ENCODE measurements around the gene HSD17B13. TPM values are rescaled to one million over a fixed set of nuclear protein-coding genes. Genes with fewer than 3 reads are reported as not detected.
A peak's percentile ranks its signal among the peaks of the same experiment; 100 is the strongest.

The HSD17B13 gene
- total and polyA plus RNA-seq, 2 of the 13 experiments (the other 11 are each of a cell fraction or from before 2014, with no cell fraction given): 0.04 to 0.15 TPM

DNA sequence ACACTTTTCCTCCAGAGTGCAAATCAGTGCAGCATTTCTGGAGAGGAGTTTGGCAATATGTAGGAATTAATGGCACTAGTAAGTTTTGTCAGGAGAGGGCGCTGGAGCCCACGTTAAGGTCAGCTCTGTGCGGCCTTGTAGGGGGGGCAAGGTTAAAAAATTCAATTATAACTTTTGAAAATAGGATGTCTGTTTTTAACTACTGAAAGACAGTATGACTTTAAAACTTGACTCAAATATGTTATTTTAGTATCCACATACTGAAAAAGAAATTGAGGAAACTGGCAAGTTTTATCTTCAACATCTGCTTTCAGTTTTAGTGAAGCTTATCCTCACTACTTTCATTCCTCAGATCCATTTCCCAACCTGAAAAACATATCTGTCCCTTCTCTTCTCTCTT, 30.9 kb upstream of the HSD17B13 start (continued):
- TF ChIP-seq, protein P1, sequence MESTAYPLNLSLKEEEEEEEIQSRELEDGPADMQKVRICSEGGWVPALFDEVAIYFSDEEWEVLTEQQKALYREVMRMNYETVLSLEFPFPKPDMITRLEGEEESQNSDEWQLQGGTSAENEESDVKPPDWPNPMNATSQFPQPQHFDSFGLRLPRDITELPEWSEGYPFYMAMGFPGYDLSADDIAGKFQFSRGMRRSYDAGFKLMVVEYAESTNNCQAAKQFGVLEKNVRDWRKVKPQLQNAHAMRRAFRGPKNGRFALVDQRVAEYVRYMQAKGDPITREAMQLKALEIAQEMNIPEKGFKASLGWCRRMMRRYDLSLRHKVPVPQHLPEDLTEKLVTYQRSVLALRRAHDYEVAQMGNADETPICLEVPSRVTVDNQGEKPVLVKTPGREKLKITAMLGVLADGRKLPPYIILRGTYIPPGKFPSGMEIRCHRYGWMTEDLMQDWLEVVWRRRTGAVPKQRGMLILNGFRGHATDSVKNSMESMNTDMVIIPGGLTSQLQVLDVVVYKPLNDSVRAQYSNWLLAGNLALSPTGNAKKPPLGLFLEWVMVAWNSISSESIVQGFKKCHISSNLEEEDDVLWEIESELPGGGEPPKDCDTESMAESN (CRISPR knock-in tag; conservative IDR thresholded peaks at IDR 0.05): no peak
- TF ChIP-seq, protein P2, sequence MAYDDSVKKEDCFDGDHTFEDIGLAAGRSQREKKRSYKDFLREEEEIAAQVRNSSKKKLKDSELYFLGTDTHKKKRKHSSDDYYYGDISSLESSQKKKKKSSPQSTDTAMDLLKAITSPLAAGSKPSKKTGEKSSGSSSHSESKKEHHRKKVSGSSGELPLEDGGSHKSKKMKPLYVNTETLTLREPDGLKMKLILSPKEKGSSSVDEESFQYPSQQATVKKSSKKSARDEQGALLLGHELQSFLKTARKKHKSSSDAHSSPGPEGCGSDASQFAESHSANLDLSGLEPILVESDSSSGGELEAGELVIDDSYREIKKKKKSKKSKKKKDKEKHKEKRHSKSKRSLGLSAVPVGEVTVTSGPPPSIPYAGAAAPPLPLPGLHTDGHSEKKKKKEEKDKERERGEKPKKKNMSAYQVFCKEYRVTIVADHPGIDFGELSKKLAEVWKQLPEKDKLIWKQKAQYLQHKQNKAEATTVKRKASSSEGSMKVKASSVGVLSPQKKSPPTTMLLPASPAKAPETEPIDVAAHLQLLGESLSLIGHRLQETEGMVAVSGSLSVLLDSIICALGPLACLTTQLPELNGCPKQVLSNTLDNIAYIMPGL (CRISPR knock-in tag; IDR thresholded peaks at IDR 0.05; ENCODE audit: borderline replicate concordance in 1 of 2, low read depth in 1 of 2): no peak
- no peak for TF ChIP-seq ARNT2 (CRISPR knock-in tag; IDR thresholded peaks at IDR 0.05; ENCODE audit: low read depth)
- TF ChIP-seq HMGA1 (CRISPR knock-in tag; conservative IDR thresholded peaks at IDR 0.05): no peak
- no peak for TF ChIP-seq ZSCAN21 (CRISPR knock-in tag; IDR thresholded peaks at IDR 0.05; ENCODE audit: borderline replicate concordance)
- TF ChIP-seq SOX5 (CRISPR knock-in tag; IDR thresholded peaks at IDR 0.05; ENCODE audit: borderline replicate concordance): no peak
- TF ChIP-seq, protein P3, sequence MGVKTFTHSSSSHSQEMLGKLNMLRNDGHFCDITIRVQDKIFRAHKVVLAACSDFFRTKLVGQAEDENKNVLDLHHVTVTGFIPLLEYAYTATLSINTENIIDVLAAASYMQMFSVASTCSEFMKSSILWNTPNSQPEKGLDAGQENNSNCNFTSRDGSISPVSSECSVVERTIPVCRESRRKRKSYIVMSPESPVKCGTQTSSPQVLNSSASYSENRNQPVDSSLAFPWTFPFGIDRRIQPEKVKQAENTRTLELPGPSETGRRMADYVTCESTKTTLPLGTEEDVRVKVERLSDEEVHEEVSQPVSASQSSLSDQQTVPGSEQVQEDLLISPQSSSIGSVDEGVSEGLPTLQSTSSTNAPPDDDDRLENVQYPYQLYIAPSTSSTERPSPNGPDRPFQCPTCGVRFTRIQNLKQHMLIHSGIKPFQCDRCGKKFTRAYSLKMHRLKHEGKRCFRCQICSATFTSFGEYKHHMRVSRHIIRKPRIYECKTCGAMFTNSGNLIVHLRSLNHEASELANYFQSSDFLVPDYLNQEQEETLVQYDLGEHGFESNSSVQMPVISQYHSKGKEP (CRISPR knock-in tag; IDR thresholded peaks at IDR 0.05): no peak
- TF ChIP-seq, protein P4, sequence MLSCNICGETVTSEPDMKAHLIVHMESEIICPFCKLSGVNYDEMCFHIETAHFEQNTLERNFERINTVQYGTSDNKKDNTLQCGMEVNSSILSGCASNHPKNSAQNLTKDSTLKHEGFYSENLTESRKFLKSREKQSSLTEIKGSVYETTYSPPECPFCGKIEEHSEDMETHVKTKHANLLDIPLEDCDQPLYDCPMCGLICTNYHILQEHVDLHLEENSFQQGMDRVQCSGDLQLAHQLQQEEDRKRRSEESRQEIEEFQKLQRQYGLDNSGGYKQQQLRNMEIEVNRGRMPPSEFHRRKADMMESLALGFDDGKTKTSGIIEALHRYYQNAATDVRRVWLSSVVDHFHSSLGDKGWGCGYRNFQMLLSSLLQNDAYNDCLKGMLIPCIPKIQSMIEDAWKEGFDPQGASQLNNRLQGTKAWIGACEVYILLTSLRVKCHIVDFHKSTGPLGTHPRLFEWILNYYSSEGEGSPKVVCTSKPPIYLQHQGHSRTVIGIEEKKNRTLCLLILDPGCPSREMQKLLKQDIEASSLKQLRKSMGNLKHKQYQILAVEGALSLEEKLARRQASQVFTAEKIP (CRISPR knock-in tag; IDR thresholded peaks at IDR 0.05; ENCODE audit: borderline replicate concordance): no peak
- no peak for TF ChIP-seq RBM39 (IDR thresholded peaks at IDR 0.05; ENCODE audit: low read depth, low read length, poor library complexity, severe bottlenecking)
- no peak for TF ChIP-seq ZNF354B (CRISPR knock-in tag; IDR thresholded peaks at IDR 0.05)
- TF ChIP-seq, protein P5, sequence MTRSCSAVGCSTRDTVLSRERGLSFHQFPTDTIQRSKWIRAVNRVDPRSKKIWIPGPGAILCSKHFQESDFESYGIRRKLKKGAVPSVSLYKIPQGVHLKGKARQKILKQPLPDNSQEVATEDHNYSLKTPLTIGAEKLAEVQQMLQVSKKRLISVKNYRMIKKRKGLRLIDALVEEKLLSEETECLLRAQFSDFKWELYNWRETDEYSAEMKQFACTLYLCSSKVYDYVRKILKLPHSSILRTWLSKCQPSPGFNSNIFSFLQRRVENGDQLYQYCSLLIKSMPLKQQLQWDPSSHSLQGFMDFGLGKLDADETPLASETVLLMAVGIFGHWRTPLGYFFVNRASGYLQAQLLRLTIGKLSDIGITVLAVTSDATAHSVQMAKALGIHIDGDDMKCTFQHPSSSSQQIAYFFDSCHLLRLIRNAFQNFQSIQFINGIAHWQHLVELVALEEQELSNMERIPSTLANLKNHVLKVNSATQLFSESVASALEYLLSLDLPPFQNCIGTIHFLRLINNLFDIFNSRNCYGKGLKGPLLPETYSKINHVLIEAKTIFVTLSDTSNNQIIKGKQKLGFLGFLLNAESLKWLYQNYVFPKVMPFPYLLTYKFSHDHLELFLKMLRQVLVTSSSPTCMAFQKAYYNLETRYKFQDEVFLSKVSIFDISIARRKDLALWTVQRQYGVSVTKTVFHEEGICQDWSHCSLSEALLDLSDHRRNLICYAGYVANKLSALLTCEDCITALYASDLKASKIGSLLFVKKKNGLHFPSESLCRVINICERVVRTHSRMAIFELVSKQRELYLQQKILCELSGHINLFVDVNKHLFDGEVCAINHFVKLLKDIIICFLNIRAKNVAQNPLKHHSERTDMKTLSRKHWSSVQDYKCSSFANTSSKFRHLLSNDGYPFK (CRISPR knock-in tag; IDR thresholded peaks at IDR 0.05; ENCODE audit: borderline replicate concordance): no peak
- peak; percentile 18; the same call in 1 of the 2 replicates for TF ChIP-seq SMC3 (IDR thresholded peaks at IDR 0.05; ENCODE audit: low read length)
- TF ChIP-seq U2AF2 (IDR thresholded peaks at IDR 0.05; ENCODE audit: low read depth, low read length): no peak
- no peak for TF ChIP-seq MTA3 (CRISPR knock-in tag; IDR thresholded peaks at IDR 0.05)
- TF ChIP-seq ETV5 (CRISPR knock-in tag; IDR thresholded peaks at IDR 0.05; ENCODE audit: borderline replicate concordance): no peak
- TF ChIP-seq ZNF547 (CRISPR knock-in tag; IDR thresholded peaks at IDR 0.05): no peak
- no peak for TF ChIP-seq FOXK2 (IDR thresholded peaks at IDR 0.05)
- no peak for TF ChIP-seq FOXA1 (IDR thresholded peaks at IDR 0.05)
- TF ChIP-seq FOXA1 (CRISPR knock-in tag; IDR thresholded peaks at IDR 0.05): no peak
- TF ChIP-seq STAG1 (CRISPR knock-in tag; IDR thresholded peaks at IDR 0.05): peak; percentile 80
- TF ChIP-seq ATRX (CRISPR knock-in tag; IDR thresholded peaks at IDR 0.05; ENCODE audit: borderline replicate concordance): no peak
- no peak for TF ChIP-seq ADNP (CRISPR knock-in tag; IDR thresholded peaks at IDR 0.05)
